HCT116 (cell line): Measurements from ENCODE around the gene ZNF692. TPM values are rescaled to one million over a fixed set of nuclear protein-coding genes. Genes with fewer than 3 reads are reported as not detected.
A peak's percentile ranks its signal among the peaks of the same experiment; 100 is the strongest.

Experiments used
- ATAC-seq: fragments of 200-7000 bp; cut with Tn5 transposase; 2 replicates; pipeline ENCODE4 v1.9.1; 2020; ENCODE audit warnings: mild to moderate bottlenecking, moderate library complexity
- BruUV-seq: library from RNA; stranded (reverse); fragments of 400-500 nt; replicated peaks from 2 replicates; lab custom pipeline; 2021; lab: Mats Ljungman, UMichigan
- CTCF ChIA-PET: fragments of 300-600 bp; sonication (Branson Sonifier 250); formaldehyde crosslinking; loops from one replicate; lab custom pipeline; 2021; ENCODE audit warnings: antibody characterized with exemption; lab: Charles Lee
- POLR2A ChIA-PET: fragments of 300-600, 350-600 bp; sonication (Branson Sonifier 250); formaldehyde crosslinking; loops from one replicate; lab custom pipeline; 2021; ENCODE audit warnings: antibody characterized with exemption; lab: Charles Lee
- RAD21 ChIA-PET, 2 experiments: fragments of 300-600 bp; sonication (Branson Sonifier 250); formaldehyde crosslinking; loops; one replicate each; lab custom pipeline; 2023; ENCODE audit warnings: low total read pairs in 2 of 2; ENCODE audit not compliant: uncharacterized antibody in 2 of 2, unreplicated experiment in 2 of 2, low non-redundant PET in 1 of 2; lab: Charles Lee
- DNase-seq: peaks from one replicate; pipeline ENCODE4 v3.0.0-alpha.2; 2010; ENCODE audit warnings: low read depth, low spot score
- H2AFZ ChIP-seq: fragments of 200-600 bp; shearing (Covaris generic), sonication (generic); 2 replicates; pipeline ENCODE4 v1.6.1; 2017; ENCODE audit warnings: low read depth, mixed run types, mixed read lengths, antibody characterized with exemption, low read length; ENCODE audit not compliant: poor library complexity, severe bottlenecking
- H3K27ac ChIP-seq: 2 replicates; pipeline ENCODE4 v1.5.1; 2012; ENCODE audit warnings: low read depth, low read length
- H3K27me3 ChIP-seq: fragments of 200-600 bp; sonication (generic); 2 replicates; pipeline ENCODE4 v1.6.1; 2016; ENCODE audit warnings: mixed run types, low read length, mixed read lengths; ENCODE audit not compliant: insufficient read depth
- H3K36me3 ChIP-seq, 2 experiments: fragments of 200-500 bp in 1 of 2; fragments of 200-600 bp in 1 of 2; sonication (Bioruptor generic) in 1 of 2; sonication (generic) in 1 of 2; 2 replicates each; pipeline versions ENCODE4 v1.5.1 to v1.6.1; 2014 to 2016; ENCODE audit warnings: low read length in 2 of 2, inconsistent platforms in 1 of 2, mixed read lengths in 1 of 2, mixed run types in 1 of 2; ENCODE audit not compliant: insufficient read depth in 2 of 2, control insufficient read depth in 1 of 2
- H3K4me1 ChIP-seq, 2 experiments: fragments of 200-600 bp in 1 of 2; sonication (generic) in 1 of 2; 2 replicates each; pipeline versions ENCODE4 v1.5.1 to v1.6.1; 2012 to 2017; ENCODE audit warnings: low read length in 2 of 2, inconsistent platforms in 1 of 2, mild to moderate bottlenecking in 1 of 2, mixed read lengths in 1 of 2, mixed run types in 1 of 2, moderate library complexity in 1 of 2; ENCODE audit not compliant: insufficient read depth in 2 of 2, control insufficient read depth in 1 of 2
- H3K4me2 ChIP-seq: fragments of 200-600 bp; sonication (generic); 2 replicates; pipeline ENCODE4 v1.6.1; 2017; ENCODE audit warnings: mixed run types, low read length, mixed read lengths
- H3K4me3 ChIP-seq, 2 experiments: fragments of 200-600 bp in 1 of 2; sonication (generic) in 1 of 2; replicated peaks in 1 of 2; 2 replicates each; pipeline ENCODE4 v1.5.1; 2011 to 2016; ENCODE audit warnings: low read length in 2 of 2, control low read depth in 1 of 2, low read depth in 1 of 2, mild to moderate bottlenecking in 1 of 2, mixed read lengths in 1 of 2, mixed run types in 1 of 2
- H3K79me2 ChIP-seq: fragments of 200-600 bp; sonication (generic); 2 replicates; pipeline ENCODE4 v1.6.1; 2017; ENCODE audit warnings: mild to moderate bottlenecking, mixed run types, low read length, moderate library complexity, mixed read lengths; ENCODE audit not compliant: insufficient read depth
- H3K9ac ChIP-seq: fragments of 200-600 bp; sonication (generic); 2 replicates; pipeline ENCODE4 v1.6.1; 2016; ENCODE audit warnings: low read length, mixed read lengths
- H3K9me2 ChIP-seq: fragments of 200-600 bp; sonication (generic), shearing (Covaris generic); 2 replicates; pipeline ENCODE4 v1.6.1; 2017; ENCODE audit warnings: mixed run types, mild to moderate bottlenecking, moderate library complexity; ENCODE audit not compliant: insufficient read depth
- H3K9me3 ChIP-seq, 2 experiments: fragments of 200-500 bp in 1 of 2; fragments of 200-600 bp in 1 of 2; sonication (Bioruptor generic) in 1 of 2; sonication (generic) in 1 of 2; 2 replicates each; pipeline ENCODE4 v1.6.1; 2014 to 2017; ENCODE audit warnings: low read length in 2 of 2, mixed read lengths in 2 of 2, inconsistent platforms in 1 of 2, low read depth in 1 of 2, mild to moderate bottlenecking in 1 of 2, mixed run types in 1 of 2, moderate library complexity in 1 of 2; ENCODE audit not compliant: control insufficient read depth in 1 of 2, insufficient read depth in 1 of 2
- H4K20me1 ChIP-seq: fragments of 200-600 bp; sonication (generic), shearing (Covaris generic); 2 replicates; pipeline ENCODE4 v1.6.1; 2017; ENCODE audit warnings: mixed run types, mild to moderate bottlenecking, moderate library complexity; ENCODE audit not compliant: insufficient read depth
- CEBPB ChIP-seq: IDR thresholded peaks from 2 replicates; pipeline ENCODE4 v1.6.1; 2012; ENCODE audit warnings: low read depth
- ELF1 ChIP-seq: IDR thresholded peaks from 2 replicates; pipeline ENCODE4 v1.6.1; 2012; ENCODE audit warnings: low read depth, borderline replicate concordance
- EZH2phosphoT487 ChIP-seq: fragments of 200-600 bp; IDR thresholded peaks from 2 replicates; pipeline ENCODE4 v1.6.1; 2018; ENCODE audit warnings: antibody characterized with exemption, borderline replicate concordance
- MAX ChIP-seq: IDR thresholded peaks from 2 replicates; pipeline ENCODE4 v1.6.1; 2012
- RAD21 ChIP-seq: IDR thresholded peaks from 2 replicates; pipeline ENCODE4 v1.6.1; 2012; ENCODE audit warnings: low read depth, mild to moderate bottlenecking
- SRF ChIP-seq: IDR thresholded peaks from 2 replicates; pipeline ENCODE4 v1.6.1; 2012; ENCODE audit warnings: low read depth
- TCF7L2 ChIP-seq: IDR thresholded peaks from 2 replicates; pipeline ENCODE4 v1.7.0; 2011; ENCODE audit warnings: borderline replicate concordance, inconsistent platforms; ENCODE audit not compliant: insufficient read depth, insufficient read length; ENCODE audit errors: extremely low read depth
- YY1 ChIP-seq: IDR thresholded peaks from 2 replicates; pipeline ENCODE4 v1.6.1; 2011; ENCODE audit warnings: low read length, low read depth, moderate library complexity, mild to moderate bottlenecking; ENCODE audit not compliant: insufficient replicate concordance; ENCODE audit errors: extremely low read depth
- intact Hi-C: fragments of 100-400 bp; cut with micrococcal nuclease; formaldehyde crosslinking; loops from 2 replicates; pipeline ENCODE4 v1.10.0; 2022
- total RNA-seq: library from RNA; stranded (reverse); gene quantifications from one replicate; pipeline ENCODE4 v1.2.1, GENCODE V29; 2021; ENCODE audit not compliant: unreplicated experiment

Gene ZNF692
- total RNA-seq, 1 experiment from 2014 or later: 76.2 TPM

- ATAC-seq (peak; percentile 18), DNase-seq (no peak)
- Histone ChIP-seq H3K9ac (peak overlapping the region; percentile 69), H4K20me1 (no peaks in the 10 kb centered on the region), H3K9me2 (no peaks in the 10 kb centered on the region), H2AFZ (no peak overlapping the region), H3K4me2 (peak overlapping the region; percentile 78), H3K36me3 (0 out of 4 replicates have a peak, but pooled peaks cover 0 to 4% of the 10 kb centered on the region in 2 experiments), H3K79me2 (peaks cover 6% of the 10 kb centered on the region; the same call in 1 of the 2 replicates), H3K4me1 (peaks cover 0 to 22% of the 10 kb centered on the region in 2 experiments; a peak in 3 of 4 replicates), H3K27ac (peak overlapping the region; percentile 31; the same call in 1 of the 2 replicates), H3K9me3 (no peaks in the 10 kb centered on the region), H3K4me3 (peak overlapping the region; percentile 63 to 68), H3K27me3 (no peaks in the 10 kb centered on the region)
- TSS peak; percentile 79 for BruUV-seq
- TF ChIP-seq SRF (no peak), EZH2phosphoT487 (no peak), TCF7L2 (no peak), MAX (no peak), YY1 (no peak), ELF1 (no peak), CEBPB (no peak), RAD21 (no peak)
- intact Hi-C loops: loop anchor here (1.0 kb wide), 2 partner anchors 33 to 49 kb away; no protein-coding TSS in a partner anchor
- POLR2A ChIA-PET: interaction anchor here (0.6 kb wide), 1 partner anchor 69 kb away, joined by 3 read pairs; the partner anchor contains the start of gene ZNF672
- RAD21 ChIA-PET: no interaction called here
- CTCF ChIA-PET: interaction anchor here (0.8 kb wide), 1 partner anchor 48 kb away, joined by 6 read pairs; the partner anchor contains the start of gene ZNF692
Measured at GRCh38 chr1:248906753-248907661, 48.1 kb upstream of the ZNF692 start.
